CD4-positive, CD25-positive, alpha-beta regulatory T cell (primary cell): ENCODE measurements around the gene CTAGE1. TPM values are rescaled to one million over a fixed set of nuclear protein-coding genes. Genes with fewer than 3 reads are reported as not detected.
"Not testable (repeated sequence)": the region's sequence is repeated elsewhere in the genome, so short reads cannot be mapped to it uniquely, and the experiment has no call there.

ENCODE experiments used
- ATAC-seq, 2 donors: fragments of 150-1000 bp; cut with Tn5 transposase; one replicate each; pipeline ENCODE4 v1.10.0; 2021; ENCODE audit warnings: low read depth in 2 of 2, moderate number of reproducible peaks in 2 of 2, moderate library complexity in 1 of 2
- DNase-seq, 3 donors: peaks; one replicate each; pipeline versions ENCODE4 v3.0.0 to v3.0.0-alpha.2; 2012 to 2022; ENCODE audit warnings: mixed read lengths in 1 of 3
- H3K27ac ChIP-seq: one replicate; pipeline ENCODE4 v1.7.0; 2013; ENCODE audit warnings: mild to moderate bottlenecking, low read length; ENCODE audit not compliant: insufficient read depth, poor library complexity, severe bottlenecking
- H3K27me3 ChIP-seq: one replicate; pipeline ENCODE4 v1.7.0; 2013; ENCODE audit warnings: low read length; ENCODE audit not compliant: control insufficient read depth, insufficient read depth
- H3K36me3 ChIP-seq: one replicate; pipeline ENCODE4 v1.7.0; 2013; ENCODE audit warnings: mild to moderate bottlenecking, low read length, moderate library complexity; ENCODE audit not compliant: control insufficient read depth, insufficient read depth
- H3K4me1 ChIP-seq: 2 replicates; pipeline ENCODE4 v1.7.0; 2013; ENCODE audit warnings: mild to moderate bottlenecking, low read length; ENCODE audit not compliant: insufficient read depth, control insufficient read depth, poor library complexity, severe bottlenecking
- H3K4me3 ChIP-seq: one replicate; pipeline ENCODE4 v1.7.0; 2013; ENCODE audit warnings: low read depth, mild to moderate bottlenecking, low read length, moderate library complexity
- H3K9me3 ChIP-seq, 2 experiments: 1 replicate in 1 of 2; 2 replicates in 1 of 2; pipeline ENCODE4 v1.7.0; 2013; ENCODE audit warnings: low read length in 2 of 2, mild to moderate bottlenecking in 1 of 2, moderate library complexity in 1 of 2; ENCODE audit not compliant: control insufficient read depth in 2 of 2
- H3K27ac Mint-ChIP-seq, 3 donors: one replicate each; pipeline ENCODE4 v1.8.0; 2020 to 2022; ENCODE audit warnings: mild to moderate bottlenecking in 3 of 3, mixed read lengths in 3 of 3, moderate library complexity in 2 of 3
- H3K27me3 Mint-ChIP-seq: one replicate; pipeline ENCODE4 v1.8.0; 2022; ENCODE audit warnings: mild to moderate bottlenecking, mixed read lengths
- H3K36me3 Mint-ChIP-seq: one replicate; pipeline ENCODE4 v1.8.0; 2020; ENCODE audit warnings: mixed read lengths
- H3K4me1 Mint-ChIP-seq, 4 donors: one replicate each; pipeline ENCODE4 v1.8.0; 2020 to 2022; ENCODE audit warnings: mixed read lengths in 4 of 4, mild to moderate bottlenecking in 1 of 4
- H3K4me3 Mint-ChIP-seq, 4 donors: one replicate each; pipeline ENCODE4 v1.8.0; 2020 to 2022; ENCODE audit warnings: mild to moderate bottlenecking in 4 of 4, mixed read lengths in 4 of 4, moderate library complexity in 3 of 4
- H3K9me3 Mint-ChIP-seq, 7 donors: one replicate each; pipeline ENCODE4 v1.8.0; 2020 to 2022; ENCODE audit warnings: mixed read lengths in 7 of 7, mild to moderate bottlenecking in 3 of 7, moderate library complexity in 2 of 7
- polyA plus RNA-seq, 4 donors: library from polyadenylated mRNA; unstranded; fragments of 300-500 nt; fragmentation: Illumina TruSeq; gene quantifications; one replicate each; pipeline ENCODE4 v1.2.3, GENCODE V29; 2021
- total RNA-seq: library from RNA; stranded (reverse); gene quantifications from one replicate; pipeline ENCODE4 v1.2.3, GENCODE V29; 2022

Gene CTAGE1
- total and polyA plus RNA-seq, 5 donors from 2014 or later = not detected

- Mint-ChIP-seq H3K4me1 (no peaks in the 10 kb centered on the region), H3K27ac (no peak overlapping the region), H3K36me3 (no peaks in the 10 kb centered on the region), H3K4me3 (no peak overlapping the region), H3K9me3 (peaks cover 0 to 20% (median 1%) of the 10 kb centered on the region in 7 donors), H3K27me3 (no peaks in the 10 kb centered on the region)
- DNase-seq = no peak
- no peak for ATAC-seq
- H3K36me3 ChIP-seq = no peaks in the 10 kb centered on the region
- H3K4me1 ChIP-seq = no peaks in the 10 kb centered on the region
- H3K27ac ChIP-seq = no peak overlapping the region
- no peak overlapping the region for H3K4me3 ChIP-seq
- no peaks in the 10 kb centered on the region for H3K27me3 ChIP-seq
- no peaks in the 10 kb centered on the region for H3K9me3 ChIP-seq
Observed at GRCh38 chr18:22403950-22404349, 13.8 kb downstream of the CTAGE1 start.

DNA sequence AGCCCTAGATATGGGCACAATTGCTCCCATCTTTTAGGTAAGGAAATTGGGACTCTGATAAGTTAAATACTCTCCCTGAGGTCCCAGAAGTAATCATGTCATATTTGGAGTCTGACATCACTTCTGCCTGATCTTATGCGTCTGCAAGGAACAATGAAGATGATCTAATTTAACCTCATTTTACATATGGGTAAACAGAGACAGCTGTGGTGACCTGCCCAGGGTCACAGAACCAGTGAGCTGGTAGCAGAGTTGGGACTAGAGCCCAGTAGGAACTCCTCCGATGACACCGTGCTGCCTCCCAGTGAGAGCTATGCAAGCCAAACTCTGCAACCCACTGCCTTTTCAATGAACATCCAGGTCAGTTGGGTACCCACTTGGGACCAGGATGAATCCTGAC lies 17.8 kb downstream of the CTAGE1 start:
- Histone ChIP-seq H3K36me3 (no peaks in the 10 kb centered on the region), H3K4me3 (no peak overlapping the region), H3K27ac (no peak overlapping the region), H3K4me1 (no peaks in the 10 kb centered on the region), H3K27me3 (no peaks in the 10 kb centered on the region), H3K9me3 (no peaks in the 10 kb centered on the region)
- H3K27ac Mint-ChIP-seq = no peak overlapping the region
- no peaks in the 10 kb centered on the region for H3K4me1 Mint-ChIP-seq
- no peak for DNase-seq
- ATAC-seq = no peak
- H3K9me3 Mint-ChIP-seq = peaks cover 0 to 9% (median 0%) of the 10 kb centered on the region in 7 donors
- H3K27me3 Mint-ChIP-seq = no peaks in the 10 kb centered on the region
- H3K36me3 Mint-ChIP-seq = no peaks in the 10 kb centered on the region
- H3K4me3 Mint-ChIP-seq = no peak overlapping the region

DNA sequence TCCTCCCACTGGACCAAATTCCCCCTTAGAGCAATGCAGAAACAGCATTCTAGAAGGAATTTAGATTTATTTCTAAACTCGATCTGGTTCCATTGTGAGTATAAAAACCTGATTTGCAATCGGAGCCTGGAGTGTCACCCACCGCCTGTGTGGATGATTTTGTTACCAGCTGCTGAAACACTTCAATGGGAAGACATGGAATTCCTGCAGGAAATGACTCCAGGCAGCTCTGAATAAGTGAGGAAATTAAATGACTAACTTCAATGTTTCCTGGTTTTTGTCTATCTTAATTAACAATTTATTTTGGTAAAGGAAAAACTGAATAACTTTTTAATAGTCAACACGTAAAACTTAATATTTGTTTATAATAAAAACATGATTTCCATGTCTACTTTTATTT lies 19.3 kb downstream of the CTAGE1 start:
- Histone ChIP-seq H3K36me3 (no peaks in the 10 kb centered on the region), H3K9me3 (no peaks in the 10 kb centered on the region), H3K27me3 (no peaks in the 10 kb centered on the region), H3K27ac (no peak overlapping the region), H3K4me1 (no peaks in the 10 kb centered on the region), H3K4me3 (no peak overlapping the region)
- ATAC-seq = no peak
- Mint-ChIP-seq H3K36me3 (no peaks in the 10 kb centered on the region), H3K4me1 (no peaks in the 10 kb centered on the region), H3K27me3 (no peaks in the 10 kb centered on the region), H3K4me3 (no peak overlapping the region), H3K9me3 (peaks cover 0 to 2% (median 0%) of the 10 kb centered on the region in 7 donors), H3K27ac (no peak overlapping the region)
- no peak for DNase-seq

- ATAC-seq (no peak), DNase-seq (no peak)
- Histone ChIP-seq H3K27me3 (no peaks in the 10 kb centered on the region), H3K9me3 (no peaks in the 10 kb centered on the region), H3K27ac (no peak overlapping the region), H3K4me1 (no peaks in the 10 kb centered on the region), H3K36me3 (no peaks in the 10 kb centered on the region), H3K4me3 (no peak overlapping the region)
- Mint-ChIP-seq H3K36me3 (no peaks in the 10 kb centered on the region), H3K9me3 (peaks cover 0 to 2% (median 0%) of the 10 kb centered on the region in 7 donors), H3K27me3 (no peaks in the 10 kb centered on the region), H3K4me3 (no peak overlapping the region), H3K4me1 (no peaks in the 10 kb centered on the region), H3K27ac (no peak overlapping the region)
Observed at GRCh38 chr18:22394428-22394827, 23.3 kb downstream of the CTAGE1 start.

- H3K4me3 ChIP-seq, H3K27ac Mint-ChIP-seq, H3K27me3 Mint-ChIP-seq: not testable (repeated sequence)
Observed at GRCh38 chr18:22393164-22393563, 24.6 kb downstream of the CTAGE1 start.

DNA sequence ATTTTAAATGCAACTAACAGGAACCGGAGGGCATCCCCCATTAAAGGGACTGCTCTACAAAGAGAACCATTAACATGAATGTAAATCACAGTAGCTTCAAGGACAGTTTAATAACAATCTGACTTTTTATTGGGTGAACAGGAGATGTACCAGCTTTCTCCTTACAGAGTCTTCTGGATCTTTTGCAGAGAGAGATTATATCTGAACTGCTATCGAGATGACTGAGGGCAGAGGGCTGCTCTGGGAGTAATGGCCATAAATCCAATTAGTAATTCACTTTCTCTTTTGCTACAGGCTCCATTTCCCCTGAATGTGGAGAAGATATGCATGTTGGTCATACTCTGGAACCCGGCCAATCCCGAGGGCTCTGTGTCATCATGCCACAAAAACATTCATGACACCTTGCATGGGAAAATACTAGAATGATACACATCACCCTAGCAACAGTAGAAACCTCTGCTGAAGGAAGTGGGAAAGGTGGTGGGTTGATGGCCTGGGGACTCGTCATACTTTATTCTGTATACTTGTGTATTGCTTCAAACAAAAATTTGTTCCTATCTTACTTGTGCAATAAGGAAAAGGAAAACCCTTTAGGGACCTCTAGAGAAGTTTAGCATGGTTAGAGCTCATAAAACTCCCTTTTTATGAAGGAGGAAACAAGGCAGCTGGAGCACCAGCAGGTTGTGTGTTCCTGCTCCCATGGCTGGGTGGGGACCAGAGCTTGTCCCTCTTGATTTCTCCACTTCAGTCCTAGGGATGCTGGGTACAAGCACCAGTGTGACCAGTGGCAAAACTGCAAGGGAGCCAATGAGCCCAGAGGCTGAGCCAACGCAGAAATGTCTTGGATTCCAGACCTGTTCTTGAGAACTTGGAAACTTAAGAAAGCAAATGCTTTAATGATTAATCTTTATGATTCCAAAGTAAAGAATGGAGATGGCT lies 26.0 kb downstream of the CTAGE1 start:
- Mint-ChIP-seq H3K4me1 (no peaks in the 10 kb centered on the region), H3K27ac (no peak overlapping the region), H3K9me3 (peaks cover 0 to 6% (median 1%) of the 10 kb centered on the region in 7 donors), H3K36me3 (no peaks in the 10 kb centered on the region), H3K4me3 (no peak overlapping the region), H3K27me3 (no peaks in the 10 kb centered on the region)
- no peaks in the 10 kb centered on the region for H3K4me1 ChIP-seq
- no peaks in the 10 kb centered on the region for H3K9me3 ChIP-seq
- no peak overlapping the region for H3K4me3 ChIP-seq
- no peak overlapping the region for H3K27ac ChIP-seq
- DNase-seq = no peak
- no peak for ATAC-seq
- no peaks in the 10 kb centered on the region for H3K27me3 ChIP-seq
- H3K36me3 ChIP-seq = no peaks in the 10 kb centered on the region

More at GRCh38 chr18:22393164-22393563, 24.6 kb downstream of the CTAGE1 start:
- ATAC-seq, H3K4me1 ChIP-seq, H3K36me3 ChIP-seq, H3K4me3 Mint-ChIP-seq, H3K9me3 ChIP-seq, H3K27ac ChIP-seq, H3K9me3 Mint-ChIP-seq, H3K27me3 ChIP-seq, H3K4me1 Mint-ChIP-seq, DNase-seq, H3K36me3 Mint-ChIP-seq: not testable (repeated sequence)

DNA sequence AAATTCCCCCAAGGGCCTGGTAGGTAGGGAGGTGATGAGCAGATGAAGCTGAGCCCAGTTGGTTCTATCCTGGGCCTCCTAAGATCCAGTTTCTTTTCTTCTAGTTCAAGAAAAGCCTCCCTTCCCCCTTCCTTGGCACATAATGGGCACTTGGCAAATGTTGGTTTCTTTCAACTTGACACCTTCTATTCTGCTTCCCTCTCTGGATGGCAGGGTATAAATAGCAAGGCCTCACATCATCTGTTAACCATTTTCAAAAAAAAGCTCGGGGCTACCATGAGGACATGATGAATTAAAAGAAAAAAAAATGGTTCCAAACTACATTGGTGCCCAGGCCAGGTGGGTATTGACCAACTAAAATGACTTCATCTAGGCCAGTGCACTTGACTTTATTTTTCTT lies 29.9 kb downstream of the CTAGE1 start:
- Mint-ChIP-seq H3K4me1 (no peaks in the 10 kb centered on the region), H3K27me3 (peaks cover 4% of the 10 kb centered on the region), H3K27ac (no peak overlapping the region), H3K4me3 (no peak overlapping the region), H3K9me3 (peaks cover 0 to 6% (median 0%) of the 10 kb centered on the region in 7 donors), H3K36me3 (no peaks in the 10 kb centered on the region)
- no peak overlapping the region for H3K4me3 ChIP-seq
- DNase-seq = no peak
- no peak overlapping the region for H3K27ac ChIP-seq
- H3K36me3 ChIP-seq = no peaks in the 10 kb centered on the region
- no peaks in the 10 kb centered on the region for H3K9me3 ChIP-seq
- H3K27me3 ChIP-seq = no peaks in the 10 kb centered on the region
- H3K4me1 ChIP-seq = no peaks in the 10 kb centered on the region
- ATAC-seq = no peak

DNA sequence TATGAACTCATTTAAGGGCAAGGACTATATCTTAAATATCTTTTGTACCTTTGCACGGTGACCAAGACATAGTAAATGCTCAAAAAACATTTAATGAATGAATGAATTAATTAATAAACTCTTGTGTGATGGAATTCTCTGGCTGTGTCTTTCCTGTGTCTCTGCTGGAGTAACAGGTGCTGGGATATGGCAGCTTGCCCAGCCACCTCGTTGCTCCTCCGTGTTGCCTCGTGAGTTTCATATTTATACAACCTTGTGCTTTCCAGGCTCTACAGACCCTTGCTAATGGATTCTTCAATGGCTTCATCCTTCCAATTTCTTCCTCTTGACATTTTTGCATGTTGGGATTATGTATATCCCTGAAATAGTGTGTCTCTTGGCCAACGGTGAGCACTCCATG lies 30.4 kb downstream of the CTAGE1 start:
- H3K4me1 Mint-ChIP-seq = no peaks in the 10 kb centered on the region
- no peaks in the 10 kb centered on the region for H3K9me3 ChIP-seq
- no peaks in the 10 kb centered on the region for H3K4me1 ChIP-seq
- H3K27me3 Mint-ChIP-seq = peaks cover 4% of the 10 kb centered on the region
- H3K4me3 Mint-ChIP-seq = no peak overlapping the region
- no peaks in the 10 kb centered on the region for H3K36me3 Mint-ChIP-seq
- H3K27ac Mint-ChIP-seq = no peak overlapping the region
- no peak for ATAC-seq
- no peak overlapping the region for H3K27ac ChIP-seq
- H3K9me3 Mint-ChIP-seq = peaks cover 0 to 6% (median 0%) of the 10 kb centered on the region in 7 donors
- H3K27me3 ChIP-seq = no peaks in the 10 kb centered on the region
- H3K36me3 ChIP-seq = no peaks in the 10 kb centered on the region
- no peak for DNase-seq
- H3K4me3 ChIP-seq = no peak overlapping the region
